Caco-2 (cell line): ENCODE data around the gene PEX26. TPM values are rescaled to one million over a fixed set of nuclear protein-coding genes. Genes with fewer than 3 reads are reported as not detected.
A peak's percentile ranks its signal among the peaks of the same experiment; 100 is the strongest.
"Not testable (repeated sequence)": the region's sequence is repeated elsewhere in the genome, so short reads cannot be mapped to it uniquely, and the experiment has no call there.

Source experiments
- BruUV-seq: library from RNA; stranded (reverse); fragments of 400-500 nt; replicated peaks from 2 replicates; lab custom pipeline; 2021; lab: Mats Ljungman, UMichigan
- CTCF ChIA-PET: fragments of 300-600 bp; sonication (Branson Sonifier 250); formaldehyde crosslinking; loops from one replicate; lab custom pipeline; 2022; ENCODE audit warnings: antibody characterized with exemption; lab: Charles Lee
- POLR2A ChIA-PET: fragments of 300-600 bp; sonication (Branson Sonifier 250); formaldehyde crosslinking; loops from one replicate; lab custom pipeline; 2022; ENCODE audit warnings: antibody characterized with exemption; lab: Charles Lee
- DNase-seq, 2 experiments: peaks; one replicate each; pipeline versions ENCODE4 v3.0.0 to v3.0.0-alpha.2; 2020 to 2022
- H3K27me3 ChIP-seq: replicated peaks from 2 replicates; pipeline ENCODE4 v1.6.0; 2011; ENCODE audit warnings: low read length; ENCODE audit not compliant: control insufficient read depth, insufficient read depth
- H3K36me3 ChIP-seq: 2 replicates; pipeline ENCODE4 v1.5.1; 2011; ENCODE audit warnings: low read length; ENCODE audit not compliant: control insufficient read depth, insufficient read depth
- H3K4me1 ChIP-seq: fragments of 250-450 bp; sonication (Bioruptor Pico); 2 replicates; pipeline ENCODE4 v1.5.1; 2020; ENCODE audit warnings: mild to moderate bottlenecking
- H3K4me3 ChIP-seq: 2 replicates; pipeline ENCODE4 v1.5.1; 2011; ENCODE audit warnings: low read depth, mild to moderate bottlenecking, control low read depth, low read length
- H3K9me3 ChIP-seq: fragments of 250-450 bp; sonication (Bioruptor Pico); 2 replicates; pipeline ENCODE4 v1.5.1; 2020; ENCODE audit warnings: mild to moderate bottlenecking, moderate library complexity
- H3K27ac Mint-ChIP-seq: one replicate; pipeline ENCODE4 v1.8.0; 2022; ENCODE audit warnings: mixed read lengths; ENCODE audit not compliant: unreplicated experiment
- H3K27me3 Mint-ChIP-seq: one replicate; pipeline ENCODE4 v1.8.0; 2022; ENCODE audit warnings: mixed read lengths; ENCODE audit not compliant: insufficient read depth, unreplicated experiment
- H3K36me3 Mint-ChIP-seq: one replicate; pipeline ENCODE4 v1.8.0; 2022; ENCODE audit warnings: mild to moderate bottlenecking, mixed read lengths; ENCODE audit not compliant: insufficient read depth, unreplicated experiment
- H3K4me1 Mint-ChIP-seq: one replicate; pipeline ENCODE4 v1.8.0; 2022; ENCODE audit warnings: low read depth, mixed read lengths; ENCODE audit not compliant: unreplicated experiment
- H3K4me3 Mint-ChIP-seq: one replicate; pipeline ENCODE4 v1.8.0; 2022; ENCODE audit warnings: mild to moderate bottlenecking, moderate library complexity, mixed read lengths; ENCODE audit not compliant: unreplicated experiment
- H3K9me3 Mint-ChIP-seq: one replicate; pipeline ENCODE4 v1.8.0; 2022; ENCODE audit warnings: mixed read lengths; ENCODE audit not compliant: unreplicated experiment
- intact Hi-C: fragments of 100-400 bp; cut with micrococcal nuclease; formaldehyde crosslinking; loops from one replicate; pipeline ENCODE4 v1.10.0; 2022; ENCODE audit not compliant: unreplicated experiment
- total RNA-seq: library from RNA; stranded (reverse); gene quantifications from 2 replicates; pipeline ENCODE4 v1.2.3, GENCODE V29; 2022
- TF ChIP-seq, protein P1 (sequence below), 2 experiments: fragments of 200-600 bp in 1 of 2; IDR thresholded peaks; 1 replicate in 1 of 2; 2 replicates in 1 of 2; pipeline versions ENCODE4 v1.5.1 to v1.8.0; 2011 to 2022; ENCODE audit warnings: antibody characterized with exemption in 1 of 2, control low read depth in 1 of 2, inconsistent platforms in 1 of 2, low read depth in 1 of 2, low read length in 1 of 2, mild to moderate bottlenecking in 1 of 2, moderate library complexity in 1 of 2; ENCODE audit not compliant: insufficient read depth in 1 of 2, severe bottlenecking in 1 of 2, unreplicated experiment in 1 of 2

PEX26 gene
- total RNA-seq, 1 experiment from 2014 or later, result 40.6 TPM

DNA sequence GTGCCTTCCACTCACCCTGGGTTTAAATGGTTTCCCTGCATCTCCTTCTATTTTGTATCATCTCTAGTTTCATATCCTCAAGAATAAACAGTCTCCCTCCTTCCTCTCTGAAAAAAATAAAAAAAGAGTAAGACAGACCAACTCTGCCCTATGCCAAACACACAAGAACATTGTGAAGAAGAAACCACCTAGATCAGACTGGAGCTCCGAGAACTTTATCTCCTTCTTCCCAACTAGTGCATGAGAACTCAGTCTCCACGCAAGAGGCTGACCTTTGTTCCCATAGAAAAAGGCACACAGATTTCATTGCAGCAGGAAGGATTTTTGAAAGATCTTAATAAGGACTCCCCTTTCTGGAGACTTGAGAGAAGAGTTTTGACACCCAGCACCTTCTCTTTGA is 8.7 kb upstream of the PEX26 start:
- peaks cover 42% of the 10 kb centered on the region for H3K4me1 Mint-ChIP-seq
- peak overlapping the region; percentile 69 for H3K27ac Mint-ChIP-seq
- no peak overlapping the region for H3K4me3 Mint-ChIP-seq
- BruUV-seq, result TSS peak; percentile 22
- no peaks in the 10 kb centered on the region for H3K27me3 Mint-ChIP-seq
- H3K27me3 ChIP-seq, result no peaks in the 10 kb centered on the region
- H3K9me3 Mint-ChIP-seq, result peaks cover 8% of the 10 kb centered on the region
- no peaks in the 10 kb centered on the region for H3K9me3 ChIP-seq
- H3K4me3 ChIP-seq, result no peak overlapping the region
- intact Hi-C loops, result loop anchor here (2.0 kb wide), 1 partner anchor 68 kb away; no protein-coding TSS in a partner anchor
- TF ChIP-seq, protein P1, sequence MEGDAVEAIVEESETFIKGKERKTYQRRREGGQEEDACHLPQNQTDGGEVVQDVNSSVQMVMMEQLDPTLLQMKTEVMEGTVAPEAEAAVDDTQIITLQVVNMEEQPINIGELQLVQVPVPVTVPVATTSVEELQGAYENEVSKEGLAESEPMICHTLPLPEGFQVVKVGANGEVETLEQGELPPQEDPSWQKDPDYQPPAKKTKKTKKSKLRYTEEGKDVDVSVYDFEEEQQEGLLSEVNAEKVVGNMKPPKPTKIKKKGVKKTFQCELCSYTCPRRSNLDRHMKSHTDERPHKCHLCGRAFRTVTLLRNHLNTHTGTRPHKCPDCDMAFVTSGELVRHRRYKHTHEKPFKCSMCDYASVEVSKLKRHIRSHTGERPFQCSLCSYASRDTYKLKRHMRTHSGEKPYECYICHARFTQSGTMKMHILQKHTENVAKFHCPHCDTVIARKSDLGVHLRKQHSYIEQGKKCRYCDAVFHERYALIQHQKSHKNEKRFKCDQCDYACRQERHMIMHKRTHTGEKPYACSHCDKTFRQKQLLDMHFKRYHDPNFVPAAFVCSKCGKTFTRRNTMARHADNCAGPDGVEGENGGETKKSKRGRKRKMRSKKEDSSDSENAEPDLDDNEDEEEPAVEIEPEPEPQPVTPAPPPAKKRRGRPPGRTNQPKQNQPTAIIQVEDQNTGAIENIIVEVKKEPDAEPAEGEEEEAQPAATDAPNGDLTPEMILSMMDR (IDR thresholded peaks at IDR 0.05; ENCODE audit: insufficient read depth in 1 of 2, low read depth in 1 of 2, low read length in 1 of 2, severe bottlenecking in 1 of 2, unreplicated experiment in 1 of 2), result no peak
- H3K4me1 ChIP-seq, result peaks cover 41% of the 10 kb centered on the region
- POLR2A ChIA-PET, result interaction anchor here (0.6 to 1.0 kb wide), 2 partner anchors 20 to 147 kb away, joined by 3 read pairs; no protein-coding TSS in a partner anchor
- H3K36me3 ChIP-seq, result no peaks in the 10 kb centered on the region
- no peaks in the 10 kb centered on the region for H3K36me3 Mint-ChIP-seq
- CTCF ChIA-PET, result interaction anchor here (0.6 to 0.8 kb wide), 3 partner anchors 8 to 47 kb away, joined by 3 to 5 read pairs (median 5); no protein-coding TSS in a partner anchor
- no peak for DNase-seq

DNA sequence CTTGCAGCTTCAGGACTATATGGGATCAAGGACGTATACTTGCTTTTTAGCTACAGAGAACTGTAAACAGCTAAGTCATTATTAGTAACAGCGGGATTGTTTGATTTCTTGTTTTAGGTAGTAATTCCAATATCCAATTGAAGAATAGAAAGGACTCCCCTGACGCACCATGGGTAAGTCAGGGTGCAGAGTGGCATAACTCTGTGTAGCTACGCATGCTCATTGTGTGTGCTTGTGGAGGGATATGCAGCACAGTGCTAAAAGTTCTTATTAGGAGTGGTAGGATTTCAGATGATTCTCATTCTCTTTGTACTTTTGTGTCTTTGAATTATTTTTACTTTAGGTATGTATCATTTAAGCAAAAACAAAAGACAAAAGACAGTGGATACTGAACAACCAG is 7.7 kb upstream of the PEX26 start:
- no peaks in the 10 kb centered on the region for H3K27me3 Mint-ChIP-seq
- no peak for DNase-seq
- Histone ChIP-seq H3K9me3 (no peaks in the 10 kb centered on the region), H3K36me3 (no peaks in the 10 kb centered on the region), H3K4me1 (peaks cover 41% of the 10 kb centered on the region), H3K4me3 (no peak overlapping the region), H3K27me3 (no peaks in the 10 kb centered on the region)
- BruUV-seq, result no TSS peak
- ChIA-PET POLR2A (no interaction called here), CTCF (no interaction called here)
- H3K27ac Mint-ChIP-seq, result peak overlapping the region; percentile 69
- peaks cover 37% of the 10 kb centered on the region for H3K4me1 Mint-ChIP-seq
- no peak overlapping the region for H3K4me3 Mint-ChIP-seq
- peaks cover 8% of the 10 kb centered on the region for H3K9me3 Mint-ChIP-seq
- TF ChIP-seq, protein P1 (IDR thresholded peaks at IDR 0.05; ENCODE audit: insufficient read depth in 1 of 2, low read depth in 1 of 2, low read length in 1 of 2, severe bottlenecking in 1 of 2, unreplicated experiment in 1 of 2), result no peak
- no peaks in the 10 kb centered on the region for H3K36me3 Mint-ChIP-seq
- intact Hi-C loops, result no loop called here

DNA sequence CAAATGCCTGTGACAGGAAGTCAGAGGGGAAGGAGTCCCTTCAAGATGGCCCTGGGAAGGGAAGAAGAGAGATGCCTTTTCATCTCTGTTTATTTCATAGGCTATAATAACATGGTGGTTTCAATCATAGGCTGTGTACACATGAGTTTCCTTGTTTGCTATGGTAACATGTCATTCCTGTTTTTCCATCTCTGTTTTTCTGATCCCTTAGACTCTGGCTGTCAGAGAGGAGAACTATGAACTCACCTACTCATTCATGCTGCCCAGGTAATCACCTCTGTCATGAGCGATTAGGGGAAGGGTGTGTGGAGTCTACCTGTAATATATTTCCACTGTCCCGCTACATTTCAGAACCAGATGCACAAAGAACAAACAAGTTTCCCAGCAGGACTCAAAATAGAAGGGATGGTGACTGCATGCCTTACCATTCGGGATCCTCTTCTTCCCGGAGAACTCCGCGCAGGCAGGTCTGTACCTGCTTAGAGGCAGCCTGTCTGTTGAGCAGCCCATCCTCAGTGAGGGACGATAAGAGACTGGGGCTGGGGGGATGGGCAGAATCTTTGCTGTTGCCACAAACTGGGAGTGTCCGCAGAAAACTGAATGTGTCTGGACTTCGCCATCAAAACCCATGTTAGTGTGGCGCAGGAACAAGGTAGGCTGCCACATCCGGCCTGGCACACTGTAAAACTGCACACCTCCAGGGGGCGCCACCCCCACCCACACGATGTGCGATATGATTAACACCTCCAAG is 7.1 kb upstream of the PEX26 start:
- H3K4me3 ChIP-seq, result no peak overlapping the region
- no peaks in the 10 kb centered on the region for H3K36me3 Mint-ChIP-seq
- no TSS peak for BruUV-seq
- TF ChIP-seq, protein P1 (IDR thresholded peaks at IDR 0.05; ENCODE audit: insufficient read depth in 1 of 2, low read depth in 1 of 2, low read length in 1 of 2, severe bottlenecking in 1 of 2, unreplicated experiment in 1 of 2), result peak; percentile 54 to 55
- POLR2A ChIA-PET, result no interaction called here
- peaks cover 44% of the 10 kb centered on the region for H3K4me1 ChIP-seq
- peak overlapping the region; percentile 7 for H3K4me3 Mint-ChIP-seq
- H3K9me3 Mint-ChIP-seq, result peaks cover 8% of the 10 kb centered on the region
- DNase-seq, result peak in 1 of 2 experiments; percentile 43
- H3K27me3 ChIP-seq, result no peaks in the 10 kb centered on the region
- H3K27ac Mint-ChIP-seq, result peak overlapping the region; percentile 51
- CTCF ChIA-PET, result no interaction called here
- intact Hi-C loops, result no loop called here
- H3K4me1 Mint-ChIP-seq, result peaks cover 35% of the 10 kb centered on the region
- no peaks in the 10 kb centered on the region for H3K9me3 ChIP-seq
- H3K36me3 ChIP-seq, result no peaks in the 10 kb centered on the region
- H3K27me3 Mint-ChIP-seq, result no peaks in the 10 kb centered on the region

DNA sequence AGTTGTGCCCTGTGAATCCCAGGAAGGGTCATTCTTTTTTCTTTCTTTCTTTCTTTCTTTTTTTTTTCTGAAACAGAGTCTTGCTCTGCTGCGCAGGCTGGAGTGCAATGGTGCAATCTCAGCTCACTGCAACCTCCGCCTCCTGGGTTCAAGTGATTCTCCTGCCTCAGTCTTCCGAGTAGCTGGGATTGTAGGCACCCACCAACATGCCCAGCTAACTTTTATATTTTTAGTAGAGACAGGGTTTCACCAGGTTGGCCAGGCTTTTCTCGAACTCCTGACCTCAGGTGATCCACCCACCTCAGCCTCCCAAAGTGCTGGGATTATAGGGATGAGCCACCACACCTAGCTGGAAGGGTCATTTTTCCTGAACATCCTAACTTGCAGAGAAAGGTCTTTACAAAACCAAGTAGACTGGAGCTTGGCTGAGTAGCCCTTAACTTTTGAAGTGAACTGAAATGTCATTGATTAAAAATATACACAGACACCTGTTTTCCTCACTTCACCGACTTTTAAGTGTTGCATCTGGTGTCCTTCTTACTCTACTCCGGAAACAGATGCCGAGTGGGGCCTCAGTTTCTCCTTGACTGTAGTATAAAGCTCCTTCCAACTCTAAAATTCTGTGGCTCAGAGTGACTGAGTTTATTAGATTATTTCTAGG is 6.4 kb upstream of the PEX26 start:
- DNase-seq, H3K4me3 Mint-ChIP-seq, H3K36me3 ChIP-seq, H3K4me3 ChIP-seq, H3K27me3 Mint-ChIP-seq, H3K36me3 Mint-ChIP-seq, H3K27me3 ChIP-seq, H3K9me3 Mint-ChIP-seq, BruUV-seq, POLR2A ChIA-PET, intact Hi-C loops, H3K9me3 ChIP-seq: not testable (repeated sequence)
- H3K4me1 ChIP-seq, result peaks cover 49% of the 10 kb centered on the region
- peaks cover 37% of the 10 kb centered on the region for H3K4me1 Mint-ChIP-seq
- peak overlapping the region; percentile 51 for H3K27ac Mint-ChIP-seq
- CTCF ChIA-PET, result interaction anchor here (0.5 kb wide), 1 partner anchor 33 kb away, joined by 3 read pairs; no protein-coding TSS in a partner anchor
